ENCODE measurements around the gene GPRIN1. TPM values are rescaled to one million over a fixed set of nuclear protein-coding genes. Genes with fewer than 3 reads are reported as not detected.

Gene GPRIN1
- polyA plus RNA-seq, 1 of the 3 experiments (the other 2 are of a cell fraction), result 6.6 TPM

DNA sequence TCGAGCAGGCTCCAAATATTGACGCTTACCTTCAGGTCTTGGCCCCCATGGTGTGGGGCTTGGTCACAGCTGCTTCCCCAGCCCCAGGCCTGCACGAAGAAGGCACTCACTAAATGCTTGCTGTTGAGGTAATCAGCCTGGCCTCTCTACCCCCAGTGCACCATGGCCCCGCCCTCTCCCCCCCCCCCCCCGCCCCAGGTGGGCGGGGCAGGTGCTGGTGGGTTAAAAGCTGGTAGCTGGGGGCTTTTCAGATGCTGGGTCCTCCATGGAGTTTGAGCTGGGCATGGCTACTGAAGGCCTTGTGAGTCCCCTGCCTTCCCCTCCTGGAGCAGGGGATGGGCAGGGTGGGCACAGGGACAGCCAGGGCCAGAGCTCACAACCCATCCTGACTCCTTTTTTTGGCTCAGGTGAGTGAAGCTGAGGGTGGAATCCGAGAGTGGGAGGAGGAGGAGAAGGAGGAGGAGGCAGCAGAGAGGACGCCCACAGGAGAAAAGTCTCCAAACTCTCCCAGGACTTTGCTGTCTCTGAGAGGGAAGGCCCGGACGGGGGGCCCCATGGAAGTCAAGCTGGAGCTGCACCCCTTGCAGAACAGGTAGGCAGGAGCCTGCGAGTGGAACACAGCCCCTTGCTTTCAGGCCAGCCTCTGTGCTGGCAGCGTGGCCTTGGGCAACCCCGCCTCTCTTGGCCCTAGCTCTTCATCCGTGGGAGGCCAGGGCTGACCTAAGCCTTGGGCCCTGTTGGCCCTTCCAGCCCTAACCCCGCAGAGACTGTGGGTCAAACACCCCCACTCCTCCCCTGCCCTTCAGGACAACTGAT, 32.9 kb upstream of the GPRIN1 start:
- ChIA-PET CTCF (interaction anchor here (1.4 kb wide), 1 partner anchor 18 kb away, joined by 3 read pairs; no protein-coding TSS in a partner anchor), POLR2A (interaction anchor here (1.2 kb wide), 1 partner anchor 106 kb away, joined by 3 read pairs; the partner anchor contains the start of gene RNF44)
- H3K27me3 ChIP-seq (ENCODE audit: insufficient read depth), result no peaks in the 10 kb centered on the region

More for the DNA sequence above, 32.9 kb upstream of the GPRIN1 start:
- no peak for TF ChIP-seq FOSL2 (IDR thresholded peaks at IDR 0.05; ENCODE audit: borderline replicate concordance, low read depth)
- TF ChIP-seq POLR2AphosphoS5 (IDR thresholded peaks at IDR 0.05; ENCODE audit: low read depth, low read length), result no peak
- TF ChIP-seq, protein P1, sequence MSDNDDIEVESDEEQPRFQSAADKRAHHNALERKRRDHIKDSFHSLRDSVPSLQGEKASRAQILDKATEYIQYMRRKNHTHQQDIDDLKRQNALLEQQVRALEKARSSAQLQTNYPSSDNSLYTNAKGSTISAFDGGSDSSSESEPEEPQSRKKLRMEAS (IDR thresholded peaks at IDR 0.05; ENCODE audit: low read depth), result no peak
- TF ChIP-seq GABPA (IDR thresholded peaks at IDR 0.05; ENCODE audit: low read depth), result no peak
- TF ChIP-seq, protein P2, sequence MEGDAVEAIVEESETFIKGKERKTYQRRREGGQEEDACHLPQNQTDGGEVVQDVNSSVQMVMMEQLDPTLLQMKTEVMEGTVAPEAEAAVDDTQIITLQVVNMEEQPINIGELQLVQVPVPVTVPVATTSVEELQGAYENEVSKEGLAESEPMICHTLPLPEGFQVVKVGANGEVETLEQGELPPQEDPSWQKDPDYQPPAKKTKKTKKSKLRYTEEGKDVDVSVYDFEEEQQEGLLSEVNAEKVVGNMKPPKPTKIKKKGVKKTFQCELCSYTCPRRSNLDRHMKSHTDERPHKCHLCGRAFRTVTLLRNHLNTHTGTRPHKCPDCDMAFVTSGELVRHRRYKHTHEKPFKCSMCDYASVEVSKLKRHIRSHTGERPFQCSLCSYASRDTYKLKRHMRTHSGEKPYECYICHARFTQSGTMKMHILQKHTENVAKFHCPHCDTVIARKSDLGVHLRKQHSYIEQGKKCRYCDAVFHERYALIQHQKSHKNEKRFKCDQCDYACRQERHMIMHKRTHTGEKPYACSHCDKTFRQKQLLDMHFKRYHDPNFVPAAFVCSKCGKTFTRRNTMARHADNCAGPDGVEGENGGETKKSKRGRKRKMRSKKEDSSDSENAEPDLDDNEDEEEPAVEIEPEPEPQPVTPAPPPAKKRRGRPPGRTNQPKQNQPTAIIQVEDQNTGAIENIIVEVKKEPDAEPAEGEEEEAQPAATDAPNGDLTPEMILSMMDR (IDR thresholded peaks at IDR 0.05), result no peak
- no peak for TF ChIP-seq TCF12 (IDR thresholded peaks at IDR 0.05)
- no peak for TF ChIP-seq RXRA (IDR thresholded peaks at IDR 0.05; ENCODE audit: borderline replicate concordance, low read depth)
- TF ChIP-seq FOXM1 (IDR thresholded peaks at IDR 0.05; ENCODE audit: low read depth), result no peak
- no peak for TF ChIP-seq TAF1 (IDR thresholded peaks at IDR 0.05; ENCODE audit: borderline replicate concordance, low read depth, low read length)
- TF ChIP-seq, protein P3, sequence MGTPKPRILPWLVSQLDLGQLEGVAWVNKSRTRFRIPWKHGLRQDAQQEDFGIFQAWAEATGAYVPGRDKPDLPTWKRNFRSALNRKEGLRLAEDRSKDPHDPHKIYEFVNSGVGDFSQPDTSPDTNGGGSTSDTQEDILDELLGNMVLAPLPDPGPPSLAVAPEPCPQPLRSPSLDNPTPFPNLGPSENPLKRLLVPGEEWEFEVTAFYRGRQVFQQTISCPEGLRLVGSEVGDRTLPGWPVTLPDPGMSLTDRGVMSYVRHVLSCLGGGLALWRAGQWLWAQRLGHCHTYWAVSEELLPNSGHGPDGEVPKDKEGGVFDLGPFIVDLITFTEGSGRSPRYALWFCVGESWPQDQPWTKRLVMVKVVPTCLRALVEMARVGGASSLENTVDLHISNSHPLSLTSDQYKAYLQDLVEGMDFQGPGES (IDR thresholded peaks at IDR 0.05; ENCODE audit: low read depth, low read length), result no peak
- TF ChIP-seq RAD21 (IDR thresholded peaks at IDR 0.05; ENCODE audit: low read length), result no peak
- TF ChIP-seq, protein P4, sequence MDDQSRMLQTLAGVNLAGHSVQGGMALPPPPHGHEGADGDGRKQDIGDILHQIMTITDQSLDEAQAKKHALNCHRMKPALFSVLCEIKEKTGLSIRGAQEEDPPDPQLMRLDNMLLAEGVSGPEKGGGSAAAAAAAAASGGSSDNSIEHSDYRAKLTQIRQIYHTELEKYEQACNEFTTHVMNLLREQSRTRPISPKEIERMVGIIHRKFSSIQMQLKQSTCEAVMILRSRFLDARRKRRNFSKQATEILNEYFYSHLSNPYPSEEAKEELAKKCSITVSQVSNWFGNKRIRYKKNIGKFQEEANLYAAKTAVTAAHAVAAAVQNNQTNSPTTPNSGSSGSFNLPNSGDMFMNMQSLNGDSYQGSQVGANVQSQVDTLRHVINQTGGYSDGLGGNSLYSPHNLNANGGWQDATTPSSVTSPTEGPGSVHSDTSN (IDR thresholded peaks at IDR 0.05), result no peak
- TF ChIP-seq MEF2A (IDR thresholded peaks at IDR 0.05; ENCODE audit: borderline replicate concordance, low read depth), result no peak
- TF ChIP-seq CHD2 (IDR thresholded peaks at IDR 0.05; ENCODE audit: low read length, partially characterized antibody), result no peak
- no peak for TF ChIP-seq RFX5 (IDR thresholded peaks at IDR 0.05; ENCODE audit: low read length)
- TF ChIP-seq EP300 (IDR thresholded peaks at IDR 0.05; ENCODE audit: borderline replicate concordance in 1 of 2, low read depth in 1 of 2, low read length in 1 of 2), result no peak
- no peak for TF ChIP-seq NFIC (IDR thresholded peaks at IDR 0.05; ENCODE audit: borderline replicate concordance)
- TF ChIP-seq SMC3 (IDR thresholded peaks at IDR 0.05; ENCODE audit: low read depth, low read length), result no peak
- Histone ChIP-seq H3K36me3 (replicated peaks in 1 of 2; ENCODE audit: control insufficient read depth in 1 of 2, insufficient read depth in 2 of 2, low read length in 1 of 2) (no peaks in the 10 kb centered on the region), H3K79me2 (ENCODE audit: insufficient read depth) (peaks cover 6% of the 10 kb centered on the region), H2AFZ (ENCODE audit: low read depth) (no peak overlapping the region), H3F3A (replicated peaks; ENCODE audit: insufficient read depth) (no peaks in the 10 kb centered on the region), H3K9ac (no peak overlapping the region), H3K4me1 (ENCODE audit: control insufficient read depth in 1 of 2, insufficient read depth in 2 of 2, low read depth in 1 of 2, low read length in 1 of 2) (peaks cover 4 to 8% of the 10 kb centered on the region in 2 experiments; a peak in 2 of 4 replicates), H4K20me1 (ENCODE audit: insufficient read depth) (no peaks in the 10 kb centered on the region), H3K4me2 (no peak overlapping the region), H3K4me3 (ENCODE audit: low read depth in 2 of 2, low read length in 1 of 2) (no peak overlapping the region), H3K9me3 (no peaks in the 10 kb centered on the region), H3K9me2 (no peaks in the 10 kb centered on the region), H3K27ac (ENCODE audit: low read depth in 2 of 2, low read length in 1 of 2) (no peak overlapping the region)
- no peak for DNase-seq
- 70% methylated on average over 6 of the region's 15 CpGs for WGBS (ENCODE audit: low lambda C conversion rate)
